ACHN (cell line): ENCODE results near the gene LFNG.
"Not testable (repeated sequence)": the region's sequence is repeated elsewhere in the genome, so short reads cannot be mapped to it uniquely, and the experiment has no call there.

Experiments used
- DNase-seq: peaks from one replicate; pipeline ENCODE4 v3.0.0-alpha.2; 2015
- in situ Hi-C: cut with HindIII; loops from 2 replicates; pipeline ENCODE4 v1.10.0; 2017; ENCODE audit warnings: low sequenced_read_pairs, low pct_ligation_motif_present, low pct_unique_long_range_greater_than_20kb

The LFNG gene

DNA sequence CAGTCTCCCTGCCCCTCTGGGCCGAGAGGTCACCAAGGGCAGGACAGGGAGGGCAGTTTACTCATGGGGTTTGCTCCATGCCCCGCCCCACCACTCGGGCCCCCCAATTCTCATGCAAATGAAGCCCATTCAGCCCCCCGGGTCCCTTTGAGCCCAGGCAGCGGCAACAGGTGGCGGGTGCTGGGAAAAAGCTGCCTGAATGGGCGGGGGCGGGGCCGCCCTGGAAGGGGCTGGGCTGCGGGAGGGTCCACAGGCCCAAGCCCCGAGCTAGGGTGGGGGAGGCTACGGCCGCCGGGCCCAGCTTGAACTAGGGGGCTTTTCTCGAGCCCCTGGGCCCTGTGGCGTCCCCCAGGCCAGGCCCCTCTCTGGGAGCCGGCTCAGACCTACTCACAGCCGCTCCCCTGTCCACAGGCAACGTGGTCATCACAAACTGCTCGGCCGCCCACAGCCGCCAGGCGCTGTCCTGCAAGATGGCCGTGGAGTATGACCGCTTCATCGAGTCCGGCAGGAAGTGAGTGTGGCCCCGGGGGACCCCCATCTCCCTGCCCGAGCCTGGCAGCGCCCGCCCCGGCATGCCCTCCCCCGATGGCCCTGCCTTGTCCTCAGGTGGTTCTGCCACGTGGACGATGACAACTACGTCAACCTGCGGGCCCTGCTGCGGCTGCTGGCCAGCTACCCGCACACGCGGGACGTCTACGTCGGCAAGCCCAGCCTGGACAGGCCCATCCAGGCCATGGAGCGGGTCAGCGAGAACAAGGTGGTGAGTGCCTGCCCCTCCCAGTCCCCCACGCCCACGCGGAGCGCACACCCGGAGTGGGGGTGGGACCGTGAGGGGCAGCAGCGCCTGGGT lies 5.5 kb downstream of the LFNG start:
- no peak for DNase-seq
- in situ Hi-C loops, result no loop called here

DNA sequence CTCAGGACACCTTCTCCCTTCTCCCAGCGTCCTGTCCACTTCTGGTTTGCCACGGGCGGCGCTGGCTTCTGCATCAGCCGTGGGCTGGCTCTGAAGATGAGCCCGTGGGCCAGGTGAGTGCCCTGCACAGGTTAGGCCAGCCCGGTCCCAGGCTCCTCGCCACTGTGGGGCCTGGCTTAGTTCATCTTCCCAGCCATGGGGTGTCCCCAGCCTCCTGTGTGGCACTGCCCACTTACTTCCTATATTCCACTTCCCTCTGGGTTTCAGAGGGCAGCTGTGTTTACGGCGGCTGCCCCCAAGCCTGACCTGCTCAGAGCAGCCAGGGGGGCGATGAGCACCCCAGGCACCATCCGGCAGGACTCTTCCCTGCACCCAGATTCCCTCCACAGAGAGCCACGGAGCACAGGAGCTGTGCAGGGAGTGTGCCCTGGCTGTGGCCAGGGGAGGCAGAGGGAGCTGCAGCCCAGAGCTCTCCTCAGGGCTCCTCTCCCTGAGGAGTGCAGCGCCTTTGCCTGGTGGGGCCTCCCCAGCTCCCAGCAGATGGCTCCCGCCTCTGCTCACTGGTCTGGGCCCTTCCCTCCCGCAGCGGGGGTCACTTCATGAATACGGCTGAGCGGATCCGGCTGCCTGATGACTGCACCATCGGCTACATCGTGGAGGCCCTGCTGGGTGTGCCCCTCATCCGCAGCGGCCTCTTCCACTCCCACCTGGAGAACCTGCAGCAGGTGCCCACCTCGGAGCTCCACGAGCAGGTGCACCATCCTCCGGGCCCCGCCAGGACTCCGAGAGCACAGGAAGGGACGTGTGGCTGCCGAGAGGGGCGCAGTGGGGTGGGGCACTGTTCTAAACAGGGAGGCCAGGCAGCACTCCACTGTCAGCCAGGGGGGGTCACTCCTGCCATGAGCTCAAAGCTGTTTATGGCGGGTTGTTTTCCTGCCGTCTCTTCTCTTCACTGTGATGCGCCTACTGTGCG lies 6.4 kb downstream of the LFNG start:
- in situ Hi-C loops, result no loop called here
- no peak for DNase-seq

GRCh38 chr7:2526659-2527504 lies 7.3 kb downstream of the LFNG start:
- in situ Hi-C loops, result no loop called here

GRCh38 chr7:2527505-2528467 lies 8.2 kb downstream of the LFNG start:
- in situ Hi-C loops, result no loop called here
- DNase-seq, result peak; percentile 79

More at GRCh38 chr7:2526659-2527504, 7.3 kb downstream of the LFNG start:
- no peak for DNase-seq

DNA sequence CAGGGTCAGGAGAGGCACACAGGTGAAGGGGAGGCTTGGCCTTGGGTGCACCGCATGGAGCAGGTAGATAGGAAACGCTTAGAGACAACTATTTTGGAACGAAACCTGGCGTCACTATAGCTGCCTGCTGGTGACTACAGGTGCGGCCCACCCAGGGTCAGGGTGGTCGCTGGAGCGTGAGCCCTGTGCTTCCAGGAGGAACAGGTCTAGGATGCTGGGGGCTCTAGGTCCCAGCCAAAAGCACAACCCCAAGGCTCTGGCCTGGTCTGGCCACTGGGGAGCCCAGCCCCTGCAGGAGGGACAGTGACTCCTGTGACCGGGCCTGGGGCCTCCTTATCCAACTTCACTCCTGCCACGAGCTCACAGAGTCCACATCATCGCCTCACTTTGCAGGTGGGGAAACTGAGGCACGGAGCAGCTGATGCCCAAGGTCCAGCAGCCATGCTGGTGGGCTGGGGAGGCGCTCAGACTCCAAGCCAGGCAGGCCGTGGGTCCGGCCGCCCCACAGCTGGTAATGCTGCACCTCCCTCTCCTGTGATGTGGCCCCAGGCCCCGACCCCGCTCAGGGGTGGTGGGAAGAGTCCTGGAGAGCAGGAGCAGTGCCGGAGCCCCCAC lies 9.0 kb downstream of the LFNG start:
- DNase-seq, result no peak
- in situ Hi-C loops, result no loop called here

GRCh38 chr7:2529161-2530070 lies 9.8 kb downstream of the LFNG start:
- in situ Hi-C loops, result no loop called here
- peak; percentile 78 for DNase-seq

DNA sequence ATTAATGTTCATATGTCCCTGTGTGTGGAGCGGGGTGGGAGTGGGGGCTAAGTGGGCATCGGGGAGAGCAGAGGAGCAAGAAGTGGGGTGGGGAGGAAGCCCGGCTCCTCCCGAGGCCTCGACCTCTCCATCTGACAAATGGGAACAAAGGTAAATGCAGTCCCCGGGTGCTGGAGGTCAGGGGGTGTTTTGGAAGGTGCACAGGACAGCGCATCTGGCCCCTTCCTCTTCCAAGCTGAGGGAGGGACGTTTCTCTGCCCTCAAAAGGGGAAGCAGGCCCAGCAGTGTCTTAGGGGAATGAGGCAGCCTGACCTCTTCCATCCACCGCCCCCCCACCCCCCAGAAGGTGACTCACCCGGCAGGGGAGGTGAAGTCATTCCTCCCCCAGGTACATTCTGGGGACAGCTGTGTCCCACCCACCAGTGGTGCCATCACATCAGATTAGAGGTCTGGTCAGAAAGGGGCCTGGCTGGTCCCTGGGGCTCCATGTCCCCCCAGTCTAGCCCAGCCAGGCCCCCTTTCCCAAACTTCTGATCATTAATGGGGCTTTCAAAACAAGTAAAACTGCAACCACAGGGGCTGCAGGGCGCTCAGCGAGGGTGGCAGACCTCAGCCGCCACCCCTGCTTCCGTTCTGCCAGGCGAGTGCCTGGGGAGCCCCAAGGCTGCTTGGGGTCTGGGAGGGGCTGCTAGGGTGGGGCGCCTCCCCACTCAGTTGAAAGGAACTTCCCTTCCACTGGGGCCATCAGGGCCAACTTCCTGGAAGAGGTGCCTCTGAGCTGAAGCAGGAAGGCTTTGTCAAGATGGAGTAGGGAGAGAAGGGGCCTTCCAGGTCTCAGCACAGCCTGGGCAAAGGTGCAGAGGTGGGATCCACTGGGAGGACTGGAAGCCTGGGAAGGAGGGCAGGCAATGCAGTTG lies 10.8 kb downstream of the LFNG start:
- in situ Hi-C loops, result no loop called here

GRCh38 chr7:2530994-2531795 lies 11.6 kb downstream of the LFNG start:
- in situ Hi-C loops, result not testable (repeated sequence)
- peak; percentile 32 for DNase-seq

More for the DNA sequence above, 10.8 kb downstream of the LFNG start:
- peak; percentile 49 for DNase-seq

- DNase-seq, in situ Hi-C loops: not testable (repeated sequence)
Observed at GRCh38 chr7:2531796-2532110, 12.2 kb downstream of the LFNG start.

DNA sequence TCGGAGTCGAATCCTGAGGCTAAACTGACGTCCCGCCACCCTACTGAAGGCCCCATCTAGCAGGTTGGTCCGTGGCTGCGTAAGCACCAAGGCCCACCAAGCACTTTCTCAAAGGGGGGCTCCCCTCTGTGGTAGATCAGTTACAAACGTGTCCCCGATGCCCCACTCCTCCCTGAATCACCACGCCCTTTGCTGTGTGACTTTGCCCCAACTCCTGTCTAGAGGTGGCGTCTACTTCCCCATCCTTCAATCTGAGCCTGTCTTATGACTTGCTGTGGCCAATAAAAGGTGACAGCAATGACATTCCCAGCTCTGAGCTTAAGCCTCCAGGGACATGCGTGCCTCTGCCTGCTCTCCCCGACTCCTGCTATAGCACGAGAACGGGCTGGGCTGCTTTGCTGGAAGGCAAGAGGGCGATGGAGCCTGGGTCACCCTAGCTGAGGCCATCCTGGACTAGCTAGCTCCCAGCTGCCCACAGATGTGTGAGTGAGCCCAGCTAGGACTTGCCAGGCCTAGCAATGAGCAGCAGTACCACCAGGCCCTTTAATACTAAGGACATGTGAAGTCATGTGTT lies 12.7 kb downstream of the LFNG start:
- DNase-seq, in situ Hi-C loops: not testable (repeated sequence)

DNA sequence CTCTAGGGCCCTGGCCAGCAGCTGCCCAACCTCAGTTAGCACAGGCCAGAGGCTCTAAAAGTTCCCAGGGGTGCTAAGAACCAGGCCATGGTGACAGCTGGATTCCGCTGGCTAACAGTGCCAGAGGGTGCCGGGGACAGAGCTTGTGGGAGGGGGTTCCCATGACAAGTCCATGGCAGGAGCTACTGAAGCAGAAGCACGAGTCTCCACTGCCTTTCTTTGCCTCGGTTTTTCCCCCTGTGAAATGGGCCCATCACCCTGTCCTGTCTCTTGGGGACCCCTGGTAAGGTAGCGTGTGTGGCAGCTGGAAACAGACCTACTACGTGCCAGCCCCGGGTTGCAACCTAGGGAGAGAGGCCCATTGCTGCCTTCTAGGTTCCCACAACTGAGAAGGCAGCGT lies 13.2 kb downstream of the LFNG start:
- in situ Hi-C loops, DNase-seq: not testable (repeated sequence)

- DNase-seq, in situ Hi-C loops: not testable (repeated sequence)
Observed at GRCh38 chr7:2533566-2533965, 14.0 kb downstream of the LFNG start.

DNA sequence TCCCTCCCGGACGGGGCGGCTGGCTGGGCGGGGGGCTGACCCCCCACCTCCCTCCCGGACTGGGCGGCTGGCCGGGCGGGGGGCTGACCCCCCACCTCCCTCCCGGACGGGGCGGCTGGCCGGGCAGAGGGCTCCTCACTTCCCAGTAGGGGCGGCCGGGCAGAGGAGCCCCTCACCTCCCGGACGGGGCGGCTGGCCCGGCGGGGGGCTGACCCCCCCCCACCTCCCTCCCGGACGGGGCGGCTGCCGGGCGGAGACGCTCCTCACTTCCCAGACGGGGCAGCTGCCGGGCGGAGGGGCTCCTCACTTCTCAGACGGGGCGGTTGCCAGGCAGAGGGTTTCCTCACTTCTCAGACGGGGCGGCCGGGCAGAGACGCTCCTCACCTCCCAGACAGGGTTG lies 14.6 kb downstream of the LFNG start:
- DNase-seq, in situ Hi-C loops: not testable (repeated sequence)
